DLD1 (cell line): Measurements from ENCODE around the gene ERICH4.
"Not testable (repeated sequence)": the region's sequence is repeated elsewhere in the genome, so short reads cannot be mapped to it uniquely, and the experiment has no call there.

Experiments
- in situ Hi-C: cut with HindIII; loops from 2 replicates; pipeline ENCODE4 v1.10.0; 2017; ENCODE audit warnings: low sequenced_read_pairs

The ERICH4 gene, protein sequence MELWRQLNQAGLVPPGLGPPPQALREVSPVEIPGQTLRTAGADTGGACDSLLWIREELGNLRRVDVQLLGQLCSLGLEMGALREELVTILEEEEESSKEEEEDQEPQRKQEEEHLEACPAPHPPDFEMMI

DNA sequence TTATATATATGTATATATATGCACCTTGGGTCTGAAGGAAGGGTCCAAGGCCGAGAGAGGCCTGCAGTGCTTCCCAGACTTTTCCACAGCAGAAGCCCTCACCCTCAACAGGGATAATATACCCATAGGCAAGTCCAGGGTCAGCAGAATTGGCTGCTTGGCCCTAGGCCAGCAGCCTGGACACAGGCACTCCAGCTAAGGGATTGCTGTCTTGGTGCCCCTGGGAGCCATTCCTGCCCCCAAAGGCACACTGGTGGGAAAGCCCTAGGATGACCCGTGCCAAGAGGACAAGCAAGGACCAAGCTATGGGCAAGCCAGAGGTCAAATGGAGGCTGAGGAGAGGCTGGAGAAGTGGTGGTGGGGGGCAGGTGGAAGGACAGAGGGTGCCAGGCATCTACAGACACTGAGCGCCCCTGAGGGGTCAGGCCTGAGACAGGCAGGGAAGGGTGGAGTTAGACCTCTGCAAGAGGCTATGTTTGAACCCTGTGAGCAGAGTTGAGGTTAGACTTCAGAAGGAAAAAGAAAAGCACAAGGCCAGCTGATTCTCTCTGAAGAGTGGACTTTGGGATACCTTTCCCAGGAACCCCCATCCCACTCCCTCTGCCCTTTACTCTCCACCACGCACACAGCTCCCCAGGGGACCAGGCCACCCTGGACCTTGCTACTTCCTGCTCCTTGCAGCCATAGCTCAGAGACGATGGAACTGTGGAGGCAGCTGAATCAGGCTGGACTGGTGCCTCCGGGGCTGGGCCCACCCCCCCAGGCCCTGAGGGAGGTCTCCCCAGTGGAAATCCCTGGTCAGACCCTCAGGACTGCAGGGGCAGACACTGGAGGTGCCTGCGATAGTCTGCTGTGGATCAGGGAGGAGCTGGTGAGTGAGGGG is at the start of gene ERICH4:
Gene ERICH4, plus strand, starts transcription at position 684 of the 883 bp plus-strand sequence. Its CDS starts 14 bp downstream, at position 698.
- in situ Hi-C loops: no loop called here

DNA sequence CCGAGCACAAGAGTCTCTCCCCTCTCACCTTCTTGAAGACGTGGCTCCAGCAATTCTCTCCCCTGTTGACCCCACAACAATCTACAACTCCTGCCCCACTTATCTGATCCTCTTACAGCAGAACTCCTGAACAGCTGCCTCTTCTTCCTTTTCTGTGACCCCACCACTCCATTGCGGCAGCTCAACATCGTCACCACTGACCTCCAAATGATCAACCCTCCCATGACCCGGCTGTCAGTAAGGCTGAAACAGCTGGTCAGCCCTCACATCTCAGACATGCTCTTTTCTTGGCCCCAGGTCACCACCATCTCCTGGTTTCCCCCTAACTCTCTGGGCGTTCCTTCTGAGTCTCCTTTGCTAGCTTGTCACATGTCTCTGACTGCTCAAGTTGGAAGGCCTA is 47.6 kb upstream of the ERICH4 start:
- in situ Hi-C loops: no loop called here

DNA sequence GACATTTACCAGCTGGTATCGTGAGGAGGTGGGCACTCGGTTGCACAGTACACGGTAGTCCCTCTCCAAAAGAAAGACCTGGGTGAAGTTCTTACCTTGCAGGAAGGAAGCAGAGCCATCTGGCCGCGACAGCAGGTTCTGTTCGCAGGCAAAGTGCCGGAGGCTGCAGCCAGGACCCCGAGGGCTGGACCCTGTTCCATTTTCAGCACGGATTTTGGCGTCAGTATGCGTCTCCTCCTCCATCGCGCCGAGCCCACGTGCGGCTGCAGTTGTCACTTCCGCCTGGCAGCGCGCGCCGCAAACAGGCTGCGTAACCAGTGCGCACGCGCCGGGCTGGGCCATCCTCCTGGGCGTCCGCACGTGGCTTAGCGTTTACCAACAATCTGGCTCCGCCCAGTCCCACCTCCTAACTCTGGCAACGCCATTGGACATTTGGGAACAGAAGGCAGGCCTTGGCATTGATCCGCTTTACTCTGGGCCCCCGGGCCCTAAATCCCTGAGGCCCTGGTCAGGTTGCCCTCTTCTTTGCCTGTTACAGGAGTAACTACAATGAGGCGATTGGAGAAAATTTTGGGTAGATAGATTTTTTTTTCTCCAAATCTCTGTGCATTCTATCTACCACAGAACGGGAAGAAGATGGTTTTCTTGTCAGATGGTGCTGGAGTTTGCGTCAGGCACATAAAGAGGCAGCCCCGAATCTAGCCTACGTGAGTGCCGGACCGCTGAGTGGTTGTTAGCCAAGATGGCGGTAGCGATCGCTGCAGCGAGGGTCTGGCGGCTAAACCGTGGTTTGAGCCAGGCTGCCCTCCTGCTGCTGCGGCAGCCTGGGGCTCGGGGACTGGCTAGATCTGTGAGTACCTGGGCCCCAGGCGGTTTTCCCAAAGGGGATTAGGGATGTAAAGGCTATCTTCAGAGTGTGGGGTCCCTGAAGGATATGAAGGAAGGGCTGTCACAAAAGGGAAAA is 45.6 kb upstream of the ERICH4 start, which contains the start of the genes BCKDHA and EXOSC5:
Gene BCKDHA, plus strand, starts transcription at position 733 of the 964 bp plus-strand sequence. Its CDS starts 10 bp downstream, at position 743.
Gene EXOSC5, minus strand, starts transcription at position 274 of the 964 bp plus-strand sequence. Its CDS starts 31 bp downstream, at position 243.
- in situ Hi-C loops: no loop called here

DNA sequence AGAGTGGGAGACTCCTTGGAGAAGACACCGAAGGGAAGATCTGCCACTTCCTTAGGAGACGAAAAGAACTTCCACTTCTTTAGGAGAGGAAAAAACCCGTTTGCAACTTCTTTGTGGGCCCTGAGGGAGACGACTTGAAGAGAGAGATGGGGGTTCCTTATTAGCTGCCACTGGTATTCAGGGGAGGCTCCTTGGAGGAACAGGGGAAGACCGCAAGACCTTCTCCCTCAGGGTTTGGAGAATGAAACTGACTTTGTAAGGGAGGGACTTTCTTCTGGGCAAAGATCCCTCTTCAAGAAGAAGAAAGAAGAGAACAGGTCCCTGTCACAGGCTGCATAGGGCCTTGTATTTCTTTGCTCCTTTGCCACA is 44.9 kb upstream of the ERICH4 start:
- in situ Hi-C loops: no loop called here

DNA sequence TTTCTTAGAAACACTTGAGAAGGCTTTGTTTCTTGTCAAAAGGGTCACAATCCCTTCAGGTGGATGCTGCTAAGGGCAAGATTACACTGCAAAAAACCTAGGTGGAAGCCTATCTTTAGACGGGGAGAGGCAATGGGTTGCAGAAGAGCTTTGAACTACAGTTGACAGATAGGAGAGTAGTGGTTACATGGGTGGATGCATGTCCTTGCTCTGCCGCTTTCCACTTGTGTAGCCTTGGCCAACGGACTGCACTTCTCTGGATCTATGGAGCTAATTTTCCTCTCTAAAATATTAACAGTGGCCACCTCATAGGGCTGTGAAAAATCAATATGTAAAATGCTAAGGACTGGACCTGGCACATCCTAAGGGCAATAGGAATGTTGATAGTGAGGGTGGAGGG is 44.4 kb upstream of the ERICH4 start:
- in situ Hi-C loops: no loop called here

DNA sequence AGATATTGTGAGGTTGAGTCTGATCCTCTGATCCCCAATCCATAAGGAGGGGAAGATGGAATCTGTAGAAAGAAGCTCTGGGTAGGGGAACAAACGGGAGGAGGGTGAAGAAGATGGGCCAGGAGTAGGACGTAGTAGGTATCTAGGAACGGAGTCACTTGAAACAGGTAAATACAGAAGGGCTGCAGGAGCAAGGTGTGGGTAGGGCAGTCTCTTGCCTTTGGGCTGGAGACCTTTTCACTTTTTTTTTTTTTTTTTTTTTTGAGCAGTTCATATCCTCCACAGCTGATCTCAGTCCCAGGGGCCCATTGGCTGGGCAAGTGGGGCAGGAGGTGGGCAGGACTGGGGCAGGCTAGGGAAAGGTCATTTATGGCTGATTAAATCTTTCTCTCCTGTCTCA is 43.9 kb upstream of the ERICH4 start:
- in situ Hi-C loops: no loop called here

DNA sequence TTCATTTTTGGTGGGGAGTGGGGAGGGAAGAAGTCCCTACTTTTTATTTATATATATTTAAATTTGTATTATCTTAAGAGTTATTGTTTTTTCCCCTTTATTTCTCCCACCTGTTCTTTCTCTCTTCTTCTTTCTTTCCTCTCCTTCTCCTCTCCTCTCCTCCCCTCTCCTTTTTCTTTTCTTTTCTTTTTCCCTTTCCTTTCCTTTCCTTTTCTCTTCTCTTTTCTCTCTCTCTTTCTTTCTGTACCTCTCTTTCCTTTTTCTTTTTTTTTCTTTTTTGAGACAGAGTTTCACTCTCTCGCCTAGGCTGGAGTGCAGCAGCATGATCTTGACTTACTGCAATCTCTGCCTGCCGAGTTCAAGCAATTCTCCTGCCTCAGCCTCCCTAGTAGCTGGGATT is 43.4 kb upstream of the ERICH4 start:
- in situ Hi-C loops: no loop called here

DNA sequence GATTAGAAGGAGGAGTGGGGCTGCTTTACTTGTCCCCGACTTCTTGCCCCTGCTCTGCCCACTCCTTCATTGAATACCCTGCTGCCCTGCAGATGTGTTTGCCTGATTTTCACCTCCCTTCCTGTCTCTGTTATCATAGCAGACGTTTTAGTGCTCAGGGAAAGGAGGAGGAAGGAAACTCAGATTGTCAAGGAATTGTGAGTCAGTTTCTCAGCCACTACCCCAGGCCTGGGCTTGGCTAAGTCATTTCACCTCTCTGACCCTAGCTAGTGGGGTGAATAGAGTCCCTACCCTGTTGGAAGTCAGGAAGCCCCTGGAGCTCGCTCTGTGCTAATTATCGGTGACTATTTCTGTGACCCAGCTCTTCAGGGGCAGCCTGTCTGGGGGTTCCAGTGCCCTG is 41.5 kb upstream of the ERICH4 start:
- in situ Hi-C loops: no loop called here

DNA sequence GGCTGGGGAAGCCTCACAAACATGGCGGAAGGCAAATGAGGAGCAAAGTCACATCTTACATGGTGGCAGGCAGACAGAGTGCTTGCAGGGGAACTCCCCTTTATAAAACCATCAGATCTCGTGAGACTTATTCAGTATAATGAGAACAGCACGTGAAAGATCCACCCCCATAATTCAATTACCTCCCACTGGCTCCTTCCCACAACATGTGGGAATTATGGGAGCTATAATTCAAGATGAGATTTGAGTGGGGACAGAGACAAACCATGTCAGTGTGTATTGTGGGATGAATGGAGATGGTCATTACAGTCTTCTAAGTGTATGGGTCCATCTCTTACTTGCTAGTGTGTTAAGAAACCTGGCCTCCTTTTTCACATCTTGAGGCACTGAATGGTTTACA is 40.9 kb upstream of the ERICH4 start:
- in situ Hi-C loops: no loop called here

DNA sequence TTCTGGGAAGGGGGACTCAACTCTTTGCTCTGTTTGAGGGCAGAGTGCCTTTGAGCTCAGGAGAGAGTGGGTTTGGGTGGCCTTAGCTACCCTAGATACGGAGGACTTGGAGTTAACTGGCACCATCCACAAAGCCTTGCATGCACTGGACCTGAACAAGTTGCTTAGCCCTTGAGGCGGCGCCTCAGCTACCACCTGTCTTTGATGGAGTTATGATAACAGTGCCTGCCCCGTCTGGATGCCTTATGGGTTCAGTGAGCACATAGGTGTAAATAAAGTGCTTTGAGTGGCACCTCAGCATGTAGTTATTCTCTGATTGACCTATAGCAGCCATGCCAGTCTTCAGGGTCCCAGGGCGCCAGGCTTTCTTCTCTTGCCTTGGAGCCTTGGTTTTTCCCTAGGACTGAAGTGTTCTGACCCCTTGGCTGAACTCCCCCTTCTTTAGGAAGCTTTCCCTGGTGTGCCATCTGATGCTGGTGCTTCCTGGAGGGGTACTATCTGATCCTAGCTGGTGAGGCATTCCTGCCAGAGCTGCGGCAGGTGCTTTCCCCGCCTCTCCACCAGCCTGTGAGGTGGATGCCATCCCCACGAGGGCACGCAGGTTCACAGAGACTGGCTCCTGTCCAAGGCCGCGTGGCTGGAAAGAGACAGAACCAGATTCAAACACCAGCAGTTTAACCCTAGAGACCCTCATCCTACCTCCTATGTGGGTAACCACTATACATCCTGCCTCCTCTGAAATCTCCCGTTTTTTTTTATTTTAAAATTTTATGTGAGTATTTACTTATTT is 39.6 kb upstream of the ERICH4 start:
- in situ Hi-C loops: no loop called here

DNA sequence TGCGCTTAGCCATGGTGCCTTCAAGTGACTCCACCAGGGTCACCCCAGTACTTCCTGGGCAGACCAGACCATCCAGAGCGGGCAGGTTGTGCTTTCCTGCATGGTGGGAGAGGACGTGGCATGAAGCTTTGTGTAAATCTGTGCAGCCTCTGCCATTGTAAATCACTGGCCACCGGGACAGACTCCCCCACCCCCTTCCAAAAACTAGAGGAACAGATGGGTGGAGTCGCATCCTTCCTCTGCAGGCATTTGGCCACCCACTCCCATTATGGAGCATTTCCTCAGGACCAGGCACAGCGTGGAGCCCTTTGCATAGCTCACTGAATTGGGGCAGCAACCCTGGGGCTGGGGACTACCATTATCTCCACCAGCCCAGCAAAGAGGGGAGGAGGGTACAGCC is 37.2 kb upstream of the ERICH4 start:
- in situ Hi-C loops: no loop called here

DNA sequence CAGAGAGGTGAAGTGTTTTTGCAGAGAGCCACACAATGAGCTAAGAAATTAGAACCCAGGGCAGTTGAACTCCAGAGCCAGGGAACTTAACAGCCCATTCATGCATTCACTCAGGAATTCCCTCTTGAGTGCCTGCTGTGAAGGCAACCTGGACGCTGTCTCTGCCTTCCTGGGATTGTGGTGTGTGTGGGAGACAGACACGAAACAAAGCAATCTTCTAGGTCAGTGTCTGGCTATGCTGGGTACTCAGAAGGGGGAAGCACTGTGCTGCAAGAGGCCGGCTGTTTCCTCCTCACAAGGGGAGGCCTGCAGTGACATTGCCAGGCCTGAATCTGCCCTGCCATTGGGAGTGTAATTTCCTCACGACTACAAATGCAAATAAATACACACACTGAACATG is 35.7 kb upstream of the ERICH4 start:
- in situ Hi-C loops: no loop called here

DNA sequence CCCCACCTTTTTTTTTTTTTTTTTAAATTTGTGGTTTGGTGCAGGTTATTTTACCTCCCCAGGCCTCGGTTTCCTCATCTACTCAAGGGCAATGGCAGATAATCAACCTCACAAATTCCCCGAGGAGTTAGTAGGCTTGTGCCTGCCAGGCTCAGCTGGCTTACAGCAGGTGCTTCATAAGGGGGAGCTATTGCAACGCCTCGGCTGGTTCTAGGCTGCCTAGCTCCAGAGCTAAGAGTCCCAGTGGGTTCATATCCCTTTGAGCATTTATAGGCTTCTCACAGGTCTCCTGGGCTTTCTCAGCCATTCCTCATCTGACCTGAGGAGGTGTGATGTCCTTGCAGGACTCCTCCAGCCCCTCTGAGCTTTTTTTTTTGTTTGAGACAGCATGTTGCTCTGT is 34.7 kb upstream of the ERICH4 start:
- in situ Hi-C loops: no loop called here

DNA sequence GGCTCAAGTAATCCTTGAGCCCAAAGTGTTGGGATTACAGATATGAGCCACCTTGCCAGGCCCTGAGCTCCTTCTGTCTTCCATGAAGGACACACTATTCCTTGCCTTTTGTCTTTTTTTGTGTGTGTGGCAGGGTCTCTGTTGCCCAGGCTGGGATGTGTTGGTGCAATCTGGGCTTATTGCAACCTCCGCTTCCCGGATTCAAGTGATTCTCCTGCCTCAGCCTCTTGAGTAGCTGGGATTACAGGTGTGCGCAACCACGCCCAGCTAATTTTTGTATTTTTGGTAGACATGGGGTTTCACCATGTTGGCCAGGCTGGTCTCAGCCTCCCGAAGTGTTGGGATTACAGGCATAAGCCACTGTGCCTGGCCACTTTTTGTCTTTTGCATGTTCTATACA is 34.1 kb upstream of the ERICH4 start:
- in situ Hi-C loops: not testable (repeated sequence)

DNA sequence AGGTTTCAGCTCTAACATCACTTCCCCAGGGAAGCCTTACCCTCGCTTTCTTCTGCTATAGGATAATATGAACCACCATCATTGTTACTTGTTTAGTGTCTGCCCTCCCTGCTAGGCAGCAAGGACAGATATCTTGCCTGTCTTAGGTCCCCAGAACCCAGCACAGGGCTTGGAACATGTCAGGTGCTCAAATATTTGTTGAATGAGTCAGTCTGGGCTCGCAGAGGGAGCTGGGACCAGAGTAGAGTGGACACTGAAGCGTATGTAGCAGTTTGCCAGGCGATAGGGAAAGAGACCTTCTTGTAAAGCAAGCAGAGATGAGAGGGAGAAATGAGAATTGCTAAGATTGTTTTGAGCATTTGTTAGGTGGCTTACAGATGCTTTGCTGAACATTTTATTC is 33.7 kb upstream of the ERICH4 start:
- in situ Hi-C loops: no loop called here

DNA sequence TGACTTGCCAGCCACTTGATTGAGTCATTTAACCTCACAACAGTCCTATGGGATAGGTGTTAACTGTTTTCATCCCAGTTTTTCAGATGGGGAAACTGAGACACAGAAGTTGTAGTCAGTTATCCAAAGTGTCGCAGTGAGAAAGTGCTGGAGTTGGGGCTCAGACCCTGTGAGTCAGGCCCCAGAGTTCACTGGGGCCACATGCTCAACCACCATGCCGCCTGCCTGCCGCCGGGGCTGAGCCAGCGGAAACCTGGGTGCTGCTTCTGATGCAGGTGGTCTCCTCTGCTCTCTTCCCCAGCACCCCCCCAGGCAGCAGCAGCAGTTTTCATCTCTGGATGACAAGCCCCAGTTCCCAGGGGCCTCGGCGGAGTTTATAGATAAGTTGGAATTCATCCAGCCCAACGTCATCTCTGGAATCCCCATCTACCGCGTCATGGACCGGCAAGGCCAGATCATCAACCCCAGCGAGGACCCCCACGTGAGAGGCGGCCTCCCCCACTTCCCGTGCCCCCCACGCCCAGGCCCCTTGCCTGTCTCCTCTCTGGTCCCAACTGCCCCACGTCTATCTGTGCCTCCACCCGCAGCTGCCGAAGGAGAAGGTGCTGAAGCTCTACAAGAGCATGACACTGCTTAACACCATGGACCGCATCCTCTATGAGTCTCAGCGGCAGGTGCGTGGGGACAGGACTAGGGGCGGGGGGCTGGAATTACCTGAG is 32.5 kb upstream of the ERICH4 start:
- in situ Hi-C loops: no loop called here

DNA sequence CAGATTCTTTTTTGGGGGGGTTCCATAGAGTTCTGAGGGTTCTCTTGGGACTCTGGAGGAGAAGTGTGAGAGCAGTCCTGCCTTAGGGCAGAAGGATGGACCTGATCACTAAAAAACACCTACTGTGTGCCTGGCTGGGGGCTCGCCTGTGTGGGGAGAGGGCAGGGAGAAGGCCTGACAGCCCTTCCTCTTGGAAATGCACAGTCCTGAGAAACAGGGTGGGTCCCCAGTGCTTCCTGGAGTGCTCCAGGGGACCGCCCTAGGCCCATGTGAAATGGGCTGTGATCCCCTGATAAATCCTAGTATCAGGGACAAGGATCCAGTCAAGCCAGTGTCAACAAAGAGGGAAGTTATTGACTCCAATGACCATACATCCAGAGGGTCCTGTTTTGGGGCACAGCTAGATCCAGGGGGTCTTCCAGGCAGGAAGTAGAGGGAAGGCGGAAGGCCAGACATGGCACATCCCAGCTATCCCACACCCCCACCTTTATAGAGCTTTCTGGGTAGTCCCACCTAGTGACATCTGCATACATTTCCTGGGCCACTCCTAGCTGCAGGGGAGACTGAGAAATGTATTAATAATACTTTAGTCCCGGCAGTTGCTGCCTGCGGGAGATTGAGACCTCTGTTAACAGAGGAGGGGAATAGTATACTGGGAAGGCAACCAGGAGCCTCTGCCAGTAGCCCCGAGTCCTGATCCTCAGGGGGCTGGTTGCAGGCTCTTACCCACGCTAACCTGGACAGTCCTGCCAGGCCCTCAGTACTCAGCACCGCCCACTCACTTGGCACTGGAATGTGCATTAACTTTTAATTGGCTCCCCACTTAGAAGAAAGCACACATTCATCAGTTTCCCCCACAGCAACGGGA is 31.6 kb upstream of the ERICH4 start:
- in situ Hi-C loops: no loop called here

DNA sequence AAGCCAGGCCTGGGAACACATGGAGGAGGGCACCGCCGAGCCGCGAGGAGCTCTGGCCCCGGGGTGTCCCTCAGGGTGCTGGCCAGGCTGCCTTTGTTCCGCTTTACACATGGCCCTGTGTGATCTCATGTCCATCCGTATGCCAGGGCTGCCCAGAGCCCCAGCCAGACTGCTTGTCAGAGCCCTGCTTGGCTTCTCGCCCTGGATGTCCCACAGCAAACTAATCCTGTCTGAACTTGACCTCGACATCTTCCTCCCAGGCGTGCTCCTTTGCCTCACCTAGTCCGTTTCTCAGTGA is 31.0 kb upstream of the ERICH4 start:
- in situ Hi-C loops: no loop called here

DNA sequence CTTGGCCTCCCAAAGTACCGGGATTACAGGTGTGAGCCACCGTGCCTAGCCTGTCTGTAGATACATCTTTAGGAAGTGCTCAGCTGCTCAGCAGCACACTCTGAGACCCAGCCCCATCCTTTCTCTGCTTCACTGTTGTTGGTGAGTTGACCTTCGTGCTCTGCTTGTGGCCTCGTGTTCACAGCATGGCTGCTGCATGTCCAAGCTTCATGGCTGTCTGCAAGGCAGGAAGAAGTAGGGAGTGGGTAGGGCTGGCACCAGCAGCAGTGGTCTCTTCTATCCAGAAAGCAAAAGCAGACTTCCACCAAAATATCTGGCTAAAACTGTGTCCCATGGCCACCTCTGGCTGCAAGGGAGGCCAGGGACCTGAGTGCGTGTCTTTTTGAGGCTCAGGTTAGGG is 30.0 kb upstream of the ERICH4 start:
- in situ Hi-C loops: no loop called here
